ENCODE results near the gene SLC9A9.

SLC9A9 gene

GRCh38 chr3:143339451-143339850 is 508.8 kb downstream of the SLC9A9 start:
- TF ChIP-seq CTCF (IDR thresholded peaks at IDR 0.05; ENCODE audit: low read depth, low read length, missing control alignments): no peak
- no peak overlapping the region for H3K4me3 ChIP-seq (ENCODE audit: low read depth, low read length)
- DNase-seq (ENCODE audit: low read depth): no peak

GRCh38 chr3:143337387-143337786 is 510.9 kb downstream of the SLC9A9 start:
- TF ChIP-seq CTCF (IDR thresholded peaks at IDR 0.05; ENCODE audit: low read depth, low read length, missing control alignments): no peak
- no peak overlapping the region for H3K4me3 ChIP-seq (ENCODE audit: low read depth, low read length)
- no peak for DNase-seq (ENCODE audit: low read depth)

- no peak for TF ChIP-seq CTCF (IDR thresholded peaks at IDR 0.05; ENCODE audit: low read depth, low read length, missing control alignments)
- no peak for DNase-seq (ENCODE audit: low read depth)
Observed at GRCh38 chr3:143334231-143334630, 514.0 kb downstream of the SLC9A9 start.

GRCh38 chr3:143333367-143333766 is 514.9 kb downstream of the SLC9A9 start:
- no peak for TF ChIP-seq CTCF (IDR thresholded peaks at IDR 0.05; ENCODE audit: low read depth, low read length, missing control alignments)
- DNase-seq (ENCODE audit: low read depth): no peak
- H3K4me3 ChIP-seq (ENCODE audit: low read depth, low read length): no peak overlapping the region

More at GRCh38 chr3:143334231-143334630, 514.0 kb downstream of the SLC9A9 start:
- H3K4me3 ChIP-seq (ENCODE audit: low read depth, low read length): no peak overlapping the region

GRCh38 chr3:143332026-143332425 is 516.2 kb downstream of the SLC9A9 start:
- H3K4me3 ChIP-seq (ENCODE audit: low read depth, low read length): no peak overlapping the region
- TF ChIP-seq CTCF (IDR thresholded peaks at IDR 0.05; ENCODE audit: low read depth, low read length, missing control alignments): no peak
- no peak for DNase-seq (ENCODE audit: low read depth)

GRCh38 chr3:143331350-143331749 is 516.9 kb downstream of the SLC9A9 start:
- H3K4me3 ChIP-seq (ENCODE audit: low read depth, low read length): no peak overlapping the region
- no peak for DNase-seq (ENCODE audit: low read depth)
- no peak for TF ChIP-seq CTCF (IDR thresholded peaks at IDR 0.05; ENCODE audit: low read depth, low read length, missing control alignments)

- no peak for DNase-seq (ENCODE audit: low read depth)
- TF ChIP-seq CTCF (IDR thresholded peaks at IDR 0.05; ENCODE audit: low read depth, low read length, missing control alignments): no peak
Observed at GRCh38 chr3:143330296-143330868, 517.9 kb downstream of the SLC9A9 start.

More at GRCh38 chr3:143330296-143330868, 517.9 kb downstream of the SLC9A9 start:
- H3K4me3 ChIP-seq (ENCODE audit: low read depth, low read length): no peak overlapping the region
